SK-N-MC (cell line): ENCODE results near the gene TLE6.

Experiments used
- EZH2 ChIP-seq: fragments of 200-600 bp; sonication (generic); IDR thresholded peaks from one replicate; pipeline ENCODE4 v1.6.1; 2017; ENCODE audit warnings: antibody characterized with exemption
- POLR2AphosphoS5 ChIP-seq: IDR thresholded peaks from 2 replicates; pipeline ENCODE4 v1.6.1; 2012; ENCODE audit warnings: mild to moderate bottlenecking, low read depth, low read length, borderline replicate concordance

GRCh38 chr19:2977001-2977745, at the start of gene TLE6:
- TF ChIP-seq EZH2 (no peak), POLR2AphosphoS5 (peak; percentile 44; the same call in 1 of the 2 replicates)
